Mucosa of stomach (tissue), 1 donor: ENCODE data around the gene AMIGO1.

Experiments
- H3K27me3 ChIP-seq: one replicate; pipeline ENCODE4 v1.7.0; 2013; ENCODE audit warnings: mild to moderate bottlenecking, low read length; ENCODE audit not compliant: control insufficient read depth, insufficient read depth
- H3K36me3 ChIP-seq: one replicate; pipeline ENCODE4 v1.7.0; 2013; ENCODE audit warnings: low read length; ENCODE audit not compliant: control insufficient read depth, insufficient read depth
- H3K4me1 ChIP-seq: one replicate; pipeline ENCODE4 v1.7.0; 2013; ENCODE audit warnings: mild to moderate bottlenecking, low read length; ENCODE audit not compliant: control insufficient read depth, insufficient read depth
- H3K4me3 ChIP-seq: one replicate; pipeline ENCODE4 v1.7.0; 2013; ENCODE audit warnings: low read length
- H3K9ac ChIP-seq: one replicate; pipeline ENCODE4 v1.7.0; 2013; ENCODE audit warnings: mild to moderate bottlenecking, low read length, moderate library complexity
- H3K9me3 ChIP-seq: one replicate; pipeline ENCODE4 v1.7.0; 2013; ENCODE audit warnings: mild to moderate bottlenecking, low read length, moderate library complexity; ENCODE audit not compliant: control insufficient read depth
- donor health status: Pancreatic carcinoma.

AMIGO1 gene

GRCh38 chr1:109528712-109529111, 19.2 kb upstream of the AMIGO1 start:
- Histone ChIP-seq H3K9ac (no peak overlapping the region), H3K9me3 (no peaks in the 10 kb centered on the region), H3K27me3 (no peaks in the 10 kb centered on the region), H3K4me3 (no peak overlapping the region), H3K36me3 (no peaks in the 10 kb centered on the region), H3K4me1 (peaks cover 6% of the 10 kb centered on the region)

- Histone ChIP-seq H3K9ac (no peak overlapping the region), H3K4me1 (peaks cover 6% of the 10 kb centered on the region)
Observed at GRCh38 chr1:109527846-109528695, 18.5 kb upstream of the AMIGO1 start.

GRCh38 chr1:109527098-109527811, 17.7 kb upstream of the AMIGO1 start:
- no peaks in the 10 kb centered on the region for H3K9me3 ChIP-seq
- H3K36me3 ChIP-seq = no peaks in the 10 kb centered on the region
- no peaks in the 10 kb centered on the region for H3K27me3 ChIP-seq
- peaks cover under 1% of the 10 kb centered on the region for H3K4me1 ChIP-seq
- H3K9ac ChIP-seq = no peak overlapping the region
- H3K4me3 ChIP-seq = no peak overlapping the region

More at GRCh38 chr1:109527846-109528695, 18.5 kb upstream of the AMIGO1 start:
- no peaks in the 10 kb centered on the region for H3K36me3 ChIP-seq
- no peaks in the 10 kb centered on the region for H3K27me3 ChIP-seq
- no peak overlapping the region for H3K4me3 ChIP-seq
- H3K9me3 ChIP-seq = no peaks in the 10 kb centered on the region

- H3K4me1 ChIP-seq = no peaks in the 10 kb centered on the region
- H3K4me3 ChIP-seq = no peak overlapping the region
- no peaks in the 10 kb centered on the region for H3K9me3 ChIP-seq
- no peak overlapping the region for H3K9ac ChIP-seq
- peaks cover 3% of the 10 kb centered on the region for H3K27me3 ChIP-seq
- no peaks in the 10 kb centered on the region for H3K36me3 ChIP-seq
Observed at GRCh38 chr1:109523706-109524105, 14.2 kb upstream of the AMIGO1 start.

- Histone ChIP-seq H3K27me3 (peaks cover 3% of the 10 kb centered on the region), H3K9me3 (no peaks in the 10 kb centered on the region), H3K9ac (no peak overlapping the region), H3K4me1 (peaks cover 1% of the 10 kb centered on the region), H3K36me3 (no peaks in the 10 kb centered on the region), H3K4me3 (no peak overlapping the region)
Observed at GRCh38 chr1:109522026-109522425, 12.5 kb upstream of the AMIGO1 start.

- Histone ChIP-seq H3K9ac (no peak overlapping the region), H3K27me3 (peaks cover 3% of the 10 kb centered on the region), H3K4me3 (no peak overlapping the region), H3K36me3 (no peaks in the 10 kb centered on the region), H3K9me3 (no peaks in the 10 kb centered on the region), H3K4me1 (peaks cover 7% of the 10 kb centered on the region)
Observed at GRCh38 chr1:109521002-109521951, 11.8 kb upstream of the AMIGO1 start.

GRCh38 chr1:109517337-109517736, 7.8 kb upstream of the AMIGO1 start:
- peaks cover 3% of the 10 kb centered on the region for H3K27me3 ChIP-seq
- H3K4me1 ChIP-seq = peaks cover 7% of the 10 kb centered on the region
- H3K36me3 ChIP-seq = no peaks in the 10 kb centered on the region
- no peaks in the 10 kb centered on the region for H3K9me3 ChIP-seq
- no peak overlapping the region for H3K9ac ChIP-seq
- H3K4me3 ChIP-seq = no peak overlapping the region

GRCh38 chr1:109516872-109517271, 7.3 kb upstream of the AMIGO1 start:
- peaks cover 7% of the 10 kb centered on the region for H3K4me1 ChIP-seq
- peaks cover 2% of the 10 kb centered on the region for H3K27me3 ChIP-seq
- H3K4me3 ChIP-seq = no peak overlapping the region
- H3K9ac ChIP-seq = no peak overlapping the region
- H3K36me3 ChIP-seq = no peaks in the 10 kb centered on the region
- no peaks in the 10 kb centered on the region for H3K9me3 ChIP-seq

- H3K27me3 ChIP-seq = peaks cover 4% of the 10 kb centered on the region
- no peak overlapping the region for H3K4me3 ChIP-seq
- H3K4me1 ChIP-seq = peaks cover 7% of the 10 kb centered on the region
- no peak overlapping the region for H3K9ac ChIP-seq
- H3K36me3 ChIP-seq = no peaks in the 10 kb centered on the region
- H3K9me3 ChIP-seq = no peaks in the 10 kb centered on the region
Observed at GRCh38 chr1:109514846-109515245, 5.3 kb upstream of the AMIGO1 start.

- no peaks in the 10 kb centered on the region for H3K9me3 ChIP-seq
- no peaks in the 10 kb centered on the region for H3K36me3 ChIP-seq
- H3K9ac ChIP-seq = no peak overlapping the region
- peaks cover 12% of the 10 kb centered on the region for H3K4me1 ChIP-seq
- H3K4me3 ChIP-seq = no peak overlapping the region
- H3K27me3 ChIP-seq = peaks cover 4% of the 10 kb centered on the region
Observed at GRCh38 chr1:109513110-109513710, 3.7 kb upstream of the AMIGO1 start.

GRCh38 chr1:109508873-109509175, 703 bp downstream of the AMIGO1 start:
- no peak overlapping the region for H3K4me3 ChIP-seq
- H3K36me3 ChIP-seq = no peaks in the 10 kb centered on the region
- peak overlapping the region; percentile 50 for H3K9ac ChIP-seq
- H3K4me1 ChIP-seq = peaks cover 9% of the 10 kb centered on the region
- peaks cover 4% of the 10 kb centered on the region for H3K27me3 ChIP-seq
- no peaks in the 10 kb centered on the region for H3K9me3 ChIP-seq
